Activated CD4-positive, alpha-beta T cell treated with anti-CD3 and anti-CD28 coated beads for 48 hours (primary cell): ENCODE measurements around the gene KRTAP10-10.
A peak's percentile ranks its signal among the peaks of the same experiment; 100 is the strongest.
"Not testable (repeated sequence)": the region's sequence is repeated elsewhere in the genome, so short reads cannot be mapped to it uniquely, and the experiment has no call there.

ENCODE experiments used
- DNase-seq: peaks from one replicate; pipeline ENCODE4 v3.0.0-alpha.2; 2020

KRTAP10-10 gene

DNA sequence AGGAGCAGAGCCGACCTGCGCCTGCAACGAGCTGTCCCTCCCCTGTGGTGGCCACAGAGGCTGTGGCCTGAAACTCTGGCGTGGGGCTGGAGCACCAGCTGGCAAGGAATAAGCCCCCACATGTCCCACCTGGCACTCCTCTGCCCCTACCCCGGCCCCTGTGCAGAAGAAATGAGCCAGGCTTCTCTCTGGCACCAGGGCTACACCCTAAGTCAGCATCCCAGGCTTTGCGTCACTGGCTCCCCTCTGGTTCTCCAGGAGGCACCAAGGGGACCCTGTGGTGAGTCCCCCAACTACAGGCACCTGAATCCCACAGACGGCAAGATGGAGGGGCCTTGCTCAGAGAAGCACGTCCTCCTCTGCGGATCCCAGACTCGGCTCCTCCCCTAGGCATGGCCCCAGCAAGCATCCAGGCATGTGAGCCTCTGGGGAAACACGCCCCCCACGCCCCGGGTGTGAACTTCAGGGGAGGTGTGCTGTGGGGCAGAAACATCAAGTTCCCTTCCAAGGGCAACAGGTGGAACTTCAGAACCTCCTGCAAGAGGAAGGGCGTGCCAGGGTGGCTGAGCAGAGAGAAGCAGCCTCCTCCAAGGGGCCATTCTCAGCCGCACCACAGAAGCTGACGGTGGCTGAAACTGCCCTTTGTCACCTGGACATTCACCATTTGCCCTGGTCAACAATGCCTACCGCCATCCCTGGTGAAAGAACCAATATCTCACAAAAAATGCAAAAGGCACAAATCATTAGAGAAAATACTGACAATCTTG is 33.9 kb upstream of the KRTAP10-10 start:
- DNase-seq, result no peak

DNA sequence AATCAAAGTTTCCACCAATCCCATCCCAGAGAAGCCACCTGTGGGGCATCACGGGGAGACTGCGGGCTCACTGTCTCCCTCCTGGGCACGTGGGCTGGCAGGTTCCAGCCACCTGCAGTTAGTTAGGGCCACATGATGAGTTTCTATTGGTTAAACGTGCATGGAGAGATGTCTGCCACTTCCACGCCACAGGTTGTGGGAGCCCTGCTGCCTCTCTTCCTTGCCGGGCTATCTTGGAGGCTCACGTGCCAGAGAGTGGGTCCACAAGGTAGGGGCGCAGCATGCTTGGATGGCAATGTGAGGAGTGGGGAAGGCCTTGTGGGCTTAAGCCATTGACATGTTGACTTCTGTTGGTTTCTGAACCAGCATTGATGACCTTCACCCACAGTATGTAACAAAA is 33.2 kb upstream of the KRTAP10-10 start:
- DNase-seq, result no peak

GRCh38 chr21:44606495-44606894 is 30.7 kb upstream of the KRTAP10-10 start:
- DNase-seq, result no peak

DNA sequence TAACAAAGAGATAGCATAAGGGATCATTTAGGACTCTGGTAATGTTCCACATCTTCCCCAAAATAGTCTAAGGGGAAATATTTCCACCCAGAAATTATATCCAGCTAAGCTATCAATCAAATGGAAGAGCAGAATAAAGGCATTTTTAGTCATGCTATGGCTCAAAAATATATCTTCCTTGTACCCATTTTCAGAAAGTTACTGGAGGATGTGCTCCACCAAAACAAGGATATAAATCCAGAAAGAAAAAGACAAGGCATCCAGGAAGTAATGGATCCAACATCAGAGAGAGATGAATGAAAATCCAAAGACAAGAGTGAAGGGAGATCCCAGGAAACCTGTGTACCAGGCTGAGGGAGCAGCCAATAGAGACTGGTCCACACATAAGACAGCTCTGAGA is 28.0 kb upstream of the KRTAP10-10 start:
- DNase-seq, result no peak

DNA sequence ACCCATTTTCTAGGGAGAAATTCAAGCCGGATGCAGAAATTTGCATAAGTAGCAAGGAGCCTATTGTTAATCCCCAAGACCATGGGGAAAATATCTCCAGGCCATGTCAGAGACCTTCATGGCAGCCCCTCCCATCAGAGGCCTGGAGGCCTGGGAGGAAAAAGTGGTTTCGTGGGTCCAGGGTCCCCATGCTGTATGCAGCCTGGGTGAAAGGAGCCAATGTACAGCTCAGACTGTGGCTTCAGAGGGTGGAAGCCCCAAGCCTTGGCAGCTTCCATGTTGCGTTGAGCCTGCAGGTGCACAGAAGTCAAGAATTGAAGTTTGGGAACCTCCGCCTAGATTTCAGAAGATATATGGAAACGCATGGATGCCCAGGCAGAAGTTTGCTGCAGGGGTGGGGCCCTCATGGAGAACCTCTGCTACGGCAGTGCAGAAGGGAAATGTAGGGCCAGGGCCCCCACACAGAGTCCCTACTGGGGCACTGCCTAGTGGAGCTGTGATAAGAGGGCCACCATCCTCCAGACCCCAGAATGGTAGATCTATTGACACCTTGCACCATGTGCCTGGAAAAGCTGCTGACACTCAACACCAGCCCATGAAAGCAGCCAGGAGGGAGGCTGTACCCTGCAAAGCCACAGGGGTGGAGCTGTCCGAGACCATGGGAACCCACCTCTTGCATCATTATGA is 26.9 kb upstream of the KRTAP10-10 start:
- DNase-seq, result not testable (repeated sequence)

DNA sequence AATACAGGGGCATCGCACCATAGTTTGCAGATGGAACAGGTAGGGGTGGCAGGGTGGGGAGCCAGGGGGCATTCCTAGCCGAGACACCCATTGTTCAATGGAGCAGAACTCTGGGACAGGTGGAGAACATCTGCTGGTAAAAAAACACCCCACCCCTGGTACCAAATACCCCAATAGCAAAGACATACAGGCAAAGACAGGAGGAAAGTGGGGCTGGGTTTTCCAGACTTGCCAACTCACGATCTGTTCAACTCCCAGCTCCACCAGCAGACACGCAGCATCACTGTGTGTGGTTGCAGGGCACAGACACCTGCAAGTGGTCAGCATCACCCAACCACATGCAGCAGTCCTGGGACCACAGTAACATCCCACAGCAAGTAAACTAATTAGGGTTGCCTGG is 25.6 kb upstream of the KRTAP10-10 start:
- DNase-seq, result no peak

GRCh38 chr21:44612029-44612486 is 25.1 kb upstream of the KRTAP10-10 start, which contains the start of gene KRTAP10-8:
TSS of gene KRTAP10-8 (plus strand) at chr21:44612079. CDS start at chr21:44612101, 22 bp downstream.
- no peak for DNase-seq

GRCh38 chr21:44612669-44613229 is 24.4 kb upstream of the KRTAP10-10 start:
- no peak for DNase-seq

GRCh38 chr21:44613386-44614155 is 23.6 kb upstream of the KRTAP10-10 start:
- DNase-seq, result no peak

GRCh38 chr21:44614161-44614631 is 23.0 kb upstream of the KRTAP10-10 start:
- DNase-seq, result no peak

DNA sequence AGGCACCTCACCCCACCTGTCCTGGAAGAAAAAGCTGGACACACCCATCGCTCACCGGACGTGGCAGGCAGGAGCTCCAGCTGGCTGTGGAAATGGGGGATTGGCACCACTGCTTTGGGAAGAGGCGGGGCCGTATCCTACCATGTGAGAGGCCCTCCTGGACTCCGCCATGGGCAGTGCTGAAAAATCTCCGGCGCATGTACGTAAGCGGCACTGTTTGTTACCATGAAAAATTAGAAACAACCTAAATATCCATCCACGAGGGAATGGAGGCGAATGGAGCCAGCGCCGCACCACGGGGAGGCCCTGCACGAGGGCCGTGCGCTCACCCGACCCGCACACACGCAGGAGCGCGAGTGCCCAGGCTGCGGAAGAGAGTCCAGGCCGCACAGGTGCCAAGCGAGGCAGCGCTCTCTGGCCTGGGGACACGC is 22.2 kb upstream of the KRTAP10-10 start:
- DNase-seq, result no peak

DNA sequence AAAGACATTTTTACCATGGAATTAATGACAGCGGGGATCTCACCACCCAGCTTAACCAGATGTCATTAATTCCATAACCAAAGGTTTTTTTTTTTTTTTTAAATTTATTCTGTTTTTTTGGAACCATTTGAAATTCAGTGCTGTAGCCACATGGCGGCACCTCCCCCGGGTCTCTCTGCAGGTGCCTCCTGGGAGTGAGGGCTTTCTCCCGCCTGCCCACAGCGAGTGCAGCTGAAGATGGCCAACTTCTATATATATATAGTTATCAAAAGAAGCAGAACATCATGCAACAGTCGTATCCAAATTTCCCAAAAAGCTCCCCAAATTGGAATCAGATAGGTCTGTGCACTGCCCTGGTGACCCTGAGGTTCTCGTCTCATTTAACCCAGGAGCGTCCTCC is 21.7 kb upstream of the KRTAP10-10 start:
- DNase-seq, result no peak

DNA sequence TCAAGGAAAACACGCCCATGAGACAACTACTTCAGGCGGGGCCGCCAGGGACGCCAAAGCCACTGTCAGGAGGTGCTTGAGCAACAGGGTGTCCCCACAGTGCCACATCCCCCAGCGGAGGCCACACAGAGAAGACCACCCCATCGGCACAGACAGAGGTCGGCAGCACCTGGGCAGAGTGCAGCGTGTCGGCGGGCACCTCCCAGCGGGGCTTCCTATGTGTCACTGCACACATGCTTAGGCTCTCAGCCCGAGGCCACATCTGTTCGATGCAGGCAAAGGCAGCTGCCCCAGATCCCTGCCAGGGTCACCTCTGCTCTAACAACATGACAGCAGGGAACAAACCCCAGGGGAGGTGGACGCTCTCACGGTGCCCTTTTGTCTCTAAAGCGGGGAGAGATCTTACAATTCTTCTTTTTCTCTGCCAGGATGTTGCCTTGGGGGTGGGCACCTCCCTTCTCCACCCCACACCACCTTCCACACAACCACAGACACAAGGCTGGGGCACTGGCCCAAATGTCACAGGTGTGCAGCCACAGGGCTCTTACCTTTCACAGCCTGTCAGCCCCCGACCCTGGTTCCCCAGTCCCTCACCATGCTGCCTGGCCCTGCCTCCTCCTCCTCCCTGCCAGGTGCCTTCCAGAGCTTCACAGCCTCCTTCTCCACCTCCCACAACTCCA is 21.1 kb upstream of the KRTAP10-10 start:
- no peak for DNase-seq

GRCh38 chr21:44616591-44616926 is 20.6 kb upstream of the KRTAP10-10 start:
- no peak for DNase-seq

- no peak for DNase-seq
Measured at GRCh38 chr21:44617071-44617501, 20.1 kb upstream of the KRTAP10-10 start.

GRCh38 chr21:44618504-44618903 is 18.7 kb upstream of the KRTAP10-10 start:
- peak; percentile 25 for DNase-seq

- DNase-seq, result peak; percentile 49
Measured at GRCh38 chr21:44618909-44619308, 18.2 kb upstream of the KRTAP10-10 start.

GRCh38 chr21:44619886-44620285 is 17.3 kb upstream of the KRTAP10-10 start:
- DNase-seq, result no peak

DNA sequence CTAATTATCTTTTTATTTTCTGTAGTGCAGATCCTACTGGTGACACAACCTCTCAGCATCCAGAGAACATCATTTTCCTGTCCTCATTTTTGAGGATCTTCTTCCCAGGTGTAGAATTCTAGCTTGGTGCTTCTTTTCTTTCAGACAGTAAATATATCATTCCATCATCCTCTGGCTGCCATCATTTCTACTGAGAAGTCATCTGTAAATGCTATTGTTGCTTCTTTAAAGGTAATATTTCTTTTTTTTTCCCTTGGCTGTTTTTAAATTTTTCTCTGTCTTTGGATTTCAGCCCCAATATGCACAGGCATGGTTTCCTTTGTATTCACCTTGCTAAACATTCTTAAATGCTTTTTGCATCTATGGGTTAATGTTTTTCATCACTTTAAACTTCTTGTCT is 13.6 kb upstream of the KRTAP10-10 start:
- DNase-seq, result no peak

DNA sequence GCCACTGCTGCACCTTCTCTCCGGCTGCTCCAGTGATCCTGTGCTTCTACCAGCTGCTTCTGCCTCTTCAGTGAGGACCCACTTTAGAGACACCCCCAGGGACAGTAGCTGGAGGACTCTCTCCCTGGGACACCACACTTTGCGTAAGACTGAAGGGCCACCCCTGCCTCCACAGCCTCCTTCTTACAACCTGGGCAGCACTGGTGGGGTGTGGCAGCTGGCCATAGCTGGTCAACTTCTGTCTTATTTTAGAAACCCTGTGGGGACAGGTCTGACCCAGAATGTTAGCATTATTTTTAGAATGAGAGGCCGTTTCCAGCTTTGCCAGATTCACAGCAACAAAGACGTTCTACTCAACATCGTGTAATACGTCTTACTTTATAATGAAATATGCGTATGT is 11.4 kb upstream of the KRTAP10-10 start:
- no peak for DNase-seq

- no peak for DNase-seq
Measured at GRCh38 chr21:44626262-44626661, 10.9 kb upstream of the KRTAP10-10 start.

DNA sequence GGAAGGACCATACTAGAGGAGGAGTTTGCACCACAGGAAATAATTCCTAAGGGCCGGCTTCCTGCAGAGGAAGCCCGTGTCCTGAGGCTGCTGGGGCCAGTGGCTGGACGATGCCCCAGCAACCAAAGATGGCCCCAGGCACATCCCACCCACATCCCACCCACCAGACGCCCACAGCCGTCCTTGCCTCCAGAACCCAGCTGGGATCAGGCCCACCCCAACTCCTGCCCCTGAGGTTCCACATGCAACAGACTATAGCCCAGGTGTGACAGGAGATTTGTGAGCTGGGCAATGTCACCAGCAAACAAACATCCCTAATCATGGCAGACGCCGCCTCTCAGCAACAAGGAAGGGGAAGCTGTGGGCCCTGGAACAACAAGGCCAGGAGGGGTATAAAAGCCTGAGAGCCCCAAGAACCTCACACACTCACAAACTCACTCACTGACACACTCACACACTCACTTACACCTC is 10.4 kb upstream of the KRTAP10-10 start, which contains the start of gene KRTAP10-9:
KRTAP10-9 (plus strand) TSS at position 421 of the 471 bp plus-strand sequence. CDS start 79 bp downstream, outside the sequence.
- no peak for DNase-seq
